Astrocyte (in vitro differentiated cells and primary cell): Measurements from ENCODE around the gene GALNT17. TPM values are rescaled to one million over a fixed set of nuclear protein-coding genes. Genes with fewer than 3 reads are reported as not detected.

Experiments
- DNase-seq: peaks from one replicate; pipeline ENCODE4 v3.0.0-alpha.2; 2010; ENCODE audit warnings: low read depth
- FAIRE-seq: peaks from 2 replicates; lab custom pipeline; 2011; peaks lifted over from hg19 to GRCh38; lab: Jason Lieb, UNC
- H2AFZ ChIP-seq: 2 replicates; pipeline ENCODE4 v1.6.0; 2012; ENCODE audit warnings: low read depth, low read length, inconsistent platforms
- H3K27ac ChIP-seq: 2 replicates; pipeline ENCODE4 v1.5.1; 2011; ENCODE audit warnings: low read depth, low read length, inconsistent platforms
- H3K27me3 ChIP-seq: 2 replicates; pipeline ENCODE4 v1.6.0; 2011; ENCODE audit warnings: low read length, inconsistent platforms; ENCODE audit not compliant: insufficient read depth
- H3K36me3 ChIP-seq: 2 replicates; pipeline ENCODE4 v1.5.1; 2011; ENCODE audit warnings: low read length, inconsistent platforms; ENCODE audit not compliant: insufficient read depth
- H3K4me1 ChIP-seq: 2 replicates; pipeline ENCODE4 v1.5.1; 2011; ENCODE audit warnings: low read length, inconsistent platforms; ENCODE audit not compliant: insufficient read depth
- H3K4me2 ChIP-seq: 2 replicates; pipeline ENCODE4 v1.6.0; 2012; ENCODE audit warnings: low read length, inconsistent platforms
- H3K4me3 ChIP-seq: 2 replicates; pipeline ENCODE4 v1.5.1; 2011; ENCODE audit warnings: low read depth, mild to moderate bottlenecking, low read length, inconsistent platforms; ENCODE audit not compliant: insufficient read depth
- H3K79me2 ChIP-seq: 2 replicates; pipeline ENCODE4 v1.6.0; 2012; ENCODE audit warnings: mild to moderate bottlenecking, low read length, inconsistent platforms; ENCODE audit not compliant: insufficient read depth
- H3K9ac ChIP-seq: 2 replicates; pipeline ENCODE4 v1.6.0; 2012; ENCODE audit warnings: mild to moderate bottlenecking, low read length, inconsistent platforms
- H3K9me3 ChIP-seq: 2 replicates; pipeline ENCODE4 v1.5.1; 2012; ENCODE audit warnings: low read depth, mild to moderate bottlenecking, low read length, inconsistent platforms; ENCODE audit not compliant: insufficient read depth
- H4K20me1 ChIP-seq: 2 replicates; pipeline ENCODE4 v1.6.0; 2012; ENCODE audit warnings: low read length, inconsistent platforms; ENCODE audit not compliant: insufficient read depth
- H3K27ac Mint-ChIP-seq: one replicate; pipeline ENCODE4 v1.8.0; 2021; ENCODE audit warnings: mild to moderate bottlenecking, mixed read lengths; ENCODE audit not compliant: unreplicated experiment
- H3K27me3 Mint-ChIP-seq: one replicate; pipeline ENCODE4 v1.8.0; 2021; ENCODE audit warnings: low read depth, mixed read lengths; ENCODE audit not compliant: unreplicated experiment
- H3K36me3 Mint-ChIP-seq: one replicate; pipeline ENCODE4 v1.8.0; 2021; ENCODE audit warnings: low read depth, mixed read lengths; ENCODE audit not compliant: unreplicated experiment
- H3K4me1 Mint-ChIP-seq: one replicate; pipeline ENCODE4 v1.8.0; 2021; ENCODE audit warnings: low read depth, mixed read lengths; ENCODE audit not compliant: unreplicated experiment
- H3K4me3 Mint-ChIP-seq: one replicate; pipeline ENCODE4 v1.8.0; 2021; ENCODE audit warnings: mild to moderate bottlenecking, moderate library complexity, mixed read lengths; ENCODE audit not compliant: unreplicated experiment
- H3K9me3 Mint-ChIP-seq: one replicate; pipeline ENCODE4 v1.8.0; 2021; ENCODE audit warnings: mild to moderate bottlenecking, mixed read lengths; ENCODE audit not compliant: unreplicated experiment
- EZH2 ChIP-seq: IDR thresholded peaks from 2 replicates; pipeline ENCODE4 v1.6.1; 2012; ENCODE audit warnings: mild to moderate bottlenecking, low read length, inconsistent platforms; ENCODE audit not compliant: insufficient read depth
- total RNA-seq: library from RNA; stranded (reverse); gene quantifications from 2 replicates; pipeline ENCODE4 v1.2.1, GENCODE V29; 2021
- TF ChIP-seq, protein P1 (sequence below): IDR thresholded peaks from 2 replicates; pipeline ENCODE4 v1.5.1; 2011; ENCODE audit warnings: low read depth, mild to moderate bottlenecking, inconsistent platforms, low read length, moderate library complexity; ENCODE audit not compliant: insufficient read depth

GALNT17 gene
- total RNA-seq, 1 donor from 2014 or later, result 7.8 TPM

DNA sequence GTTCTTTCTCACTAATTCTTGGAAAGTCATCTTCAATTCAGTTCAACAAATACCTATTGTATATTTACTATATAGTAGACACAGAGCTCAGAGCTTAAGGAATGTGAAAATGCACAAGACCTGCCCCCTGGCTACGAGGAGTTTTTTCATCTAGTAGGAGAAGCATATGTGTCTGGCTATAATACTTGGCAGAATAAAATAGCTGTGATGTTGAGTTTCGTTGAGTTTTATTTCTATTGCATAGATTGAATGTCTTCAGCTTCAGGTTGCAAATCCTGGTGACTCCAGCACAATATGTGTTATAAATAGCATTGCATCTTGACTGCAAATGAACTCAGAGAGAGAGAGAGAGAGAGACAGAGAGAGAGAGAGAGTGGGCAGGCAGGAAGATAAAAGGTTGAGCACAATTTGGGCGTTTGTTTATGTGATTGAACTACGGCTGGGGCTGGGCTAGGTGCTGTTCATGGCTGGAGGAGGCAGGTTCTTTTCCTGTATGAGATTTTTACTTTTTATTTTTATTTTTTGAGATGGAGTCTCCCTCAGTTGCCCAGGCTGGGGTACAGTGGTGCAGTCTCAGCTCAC lies 229.6 kb downstream of the GALNT17 start:
- Histone ChIP-seq H3K36me3 (no peaks in the 10 kb centered on the region), H3K9ac (no peak overlapping the region), H3K4me2 (no peak overlapping the region), H3K27ac (no peak overlapping the region), H4K20me1 (no peaks in the 10 kb centered on the region), H2AFZ (no peak overlapping the region), H3K27me3 (no peaks in the 10 kb centered on the region), H3K79me2 (no peaks in the 10 kb centered on the region), H3K4me3 (no peak overlapping the region), H3K9me3 (no peaks in the 10 kb centered on the region), H3K4me1 (no peaks in the 10 kb centered on the region)
- Mint-ChIP-seq H3K36me3 (no peaks in the 10 kb centered on the region), H3K4me3 (no peak overlapping the region), H3K27ac (no peak overlapping the region), H3K9me3 (peaks cover 30% of the 10 kb centered on the region), H3K27me3 (no peaks in the 10 kb centered on the region), H3K4me1 (no peaks in the 10 kb centered on the region)
- no peak for FAIRE-seq
- DNase-seq, result no peak
- TF ChIP-seq, protein P1, sequence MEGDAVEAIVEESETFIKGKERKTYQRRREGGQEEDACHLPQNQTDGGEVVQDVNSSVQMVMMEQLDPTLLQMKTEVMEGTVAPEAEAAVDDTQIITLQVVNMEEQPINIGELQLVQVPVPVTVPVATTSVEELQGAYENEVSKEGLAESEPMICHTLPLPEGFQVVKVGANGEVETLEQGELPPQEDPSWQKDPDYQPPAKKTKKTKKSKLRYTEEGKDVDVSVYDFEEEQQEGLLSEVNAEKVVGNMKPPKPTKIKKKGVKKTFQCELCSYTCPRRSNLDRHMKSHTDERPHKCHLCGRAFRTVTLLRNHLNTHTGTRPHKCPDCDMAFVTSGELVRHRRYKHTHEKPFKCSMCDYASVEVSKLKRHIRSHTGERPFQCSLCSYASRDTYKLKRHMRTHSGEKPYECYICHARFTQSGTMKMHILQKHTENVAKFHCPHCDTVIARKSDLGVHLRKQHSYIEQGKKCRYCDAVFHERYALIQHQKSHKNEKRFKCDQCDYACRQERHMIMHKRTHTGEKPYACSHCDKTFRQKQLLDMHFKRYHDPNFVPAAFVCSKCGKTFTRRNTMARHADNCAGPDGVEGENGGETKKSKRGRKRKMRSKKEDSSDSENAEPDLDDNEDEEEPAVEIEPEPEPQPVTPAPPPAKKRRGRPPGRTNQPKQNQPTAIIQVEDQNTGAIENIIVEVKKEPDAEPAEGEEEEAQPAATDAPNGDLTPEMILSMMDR, result no peak
- TF ChIP-seq EZH2, result no peak

DNA sequence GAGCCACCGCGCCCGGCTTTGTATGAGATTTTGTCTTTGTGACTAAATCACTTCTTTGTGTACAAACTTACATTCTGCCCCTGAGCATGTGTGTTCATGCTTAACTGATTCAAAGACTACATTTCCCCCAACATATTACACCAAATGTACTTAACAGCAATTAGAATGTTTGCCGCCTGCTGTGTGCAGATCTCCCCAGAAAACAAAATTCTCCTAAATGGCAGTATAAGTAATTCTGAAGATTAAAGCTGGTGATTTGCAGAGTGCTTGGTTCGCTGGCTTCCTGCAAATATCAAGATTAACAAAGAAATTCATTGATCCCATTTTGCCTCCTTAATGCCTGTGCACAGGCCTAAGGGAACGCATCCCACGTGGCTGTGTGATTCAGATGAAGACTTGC lies 230.3 kb downstream of the GALNT17 start:
- no peaks in the 10 kb centered on the region for H4K20me1 ChIP-seq
- no peak overlapping the region for H3K9ac ChIP-seq
- no peaks in the 10 kb centered on the region for H3K79me2 ChIP-seq
- H3K36me3 Mint-ChIP-seq, result no peaks in the 10 kb centered on the region
- H3K4me1 Mint-ChIP-seq, result no peaks in the 10 kb centered on the region
- H3K36me3 ChIP-seq, result no peaks in the 10 kb centered on the region
- H3K9me3 Mint-ChIP-seq, result peaks cover 24% of the 10 kb centered on the region
- H3K4me2 ChIP-seq, result no peak overlapping the region
- no peaks in the 10 kb centered on the region for H3K27me3 Mint-ChIP-seq
- H3K4me3 ChIP-seq, result no peak overlapping the region
- H3K27ac Mint-ChIP-seq, result no peak overlapping the region
- no peak overlapping the region for H3K4me3 Mint-ChIP-seq
- H3K27me3 ChIP-seq, result no peaks in the 10 kb centered on the region
- no peaks in the 10 kb centered on the region for H3K4me1 ChIP-seq
- H2AFZ ChIP-seq, result no peak overlapping the region
- no peaks in the 10 kb centered on the region for H3K9me3 ChIP-seq
- no peak for FAIRE-seq
- H3K27ac ChIP-seq, result no peak overlapping the region
- no peak for TF ChIP-seq EZH2
- no peak for DNase-seq

DNA sequence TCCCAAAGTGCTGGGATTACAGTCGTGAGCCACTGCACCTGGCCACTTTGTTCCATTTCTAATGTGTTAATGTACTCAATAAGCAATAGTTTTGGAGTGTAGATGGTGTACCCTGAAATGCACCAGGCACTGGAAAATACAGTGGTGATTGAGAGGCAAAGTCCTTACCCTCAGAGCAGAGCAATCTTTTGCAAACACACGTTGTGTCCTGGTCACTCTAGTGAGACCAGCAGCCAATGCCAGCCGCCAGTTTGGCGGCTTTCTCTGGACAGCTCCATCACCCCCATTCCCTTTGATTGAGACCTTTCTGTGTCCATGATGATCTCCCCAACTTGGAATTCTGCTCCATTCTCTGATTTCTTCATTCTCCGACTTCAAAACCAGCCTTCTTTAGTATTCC lies 231.3 kb downstream of the GALNT17 start:
- H3K4me2 ChIP-seq, result no peak overlapping the region
- H2AFZ ChIP-seq, result no peak overlapping the region
- DNase-seq, result no peak
- Mint-ChIP-seq H3K27ac (no peak overlapping the region), H3K27me3 (no peaks in the 10 kb centered on the region), H3K4me1 (no peaks in the 10 kb centered on the region), H3K36me3 (no peaks in the 10 kb centered on the region), H3K4me3 (no peak overlapping the region), H3K9me3 (peaks cover 19% of the 10 kb centered on the region)
- no peaks in the 10 kb centered on the region for H4K20me1 ChIP-seq
- H3K79me2 ChIP-seq, result no peaks in the 10 kb centered on the region
- no peak overlapping the region for H3K9ac ChIP-seq
- no peaks in the 10 kb centered on the region for H3K4me1 ChIP-seq
- H3K36me3 ChIP-seq, result no peaks in the 10 kb centered on the region
- H3K27me3 ChIP-seq, result no peaks in the 10 kb centered on the region
- TF ChIP-seq EZH2, result no peak
- TF ChIP-seq, protein P1, result no peak
- no peak for FAIRE-seq
- no peaks in the 10 kb centered on the region for H3K9me3 ChIP-seq
- H3K27ac ChIP-seq, result no peak overlapping the region
- no peak overlapping the region for H3K4me3 ChIP-seq
